GM18507 (cell line): Measurements from ENCODE around the gene NLGN1.

ENCODE experiments used
- DNase-seq: peaks from one replicate; pipeline ENCODE4 v3.0.0; 2011; ENCODE audit warnings: low read depth; ENCODE audit not compliant: insufficient read length; ENCODE audit errors: extremely low spot score
- FAIRE-seq: peaks from 2 replicates; lab custom pipeline; 2011; peaks lifted over from hg19 to GRCh38; lab: Jason Lieb, UNC

The NLGN1 gene

GRCh38 chr3:173865900-173866498 lies 468.5 kb downstream of the NLGN1 start:
- DNase-seq: no peak
- FAIRE-seq: no peak

GRCh38 chr3:173869766-173870165 lies 472.2 kb downstream of the NLGN1 start:
- FAIRE-seq: no peak
- no peak for DNase-seq

GRCh38 chr3:173870976-173871375 lies 473.4 kb downstream of the NLGN1 start:
- DNase-seq (no peak), FAIRE-seq (no peak)

- FAIRE-seq (no peak), DNase-seq (no peak)
Measured at GRCh38 chr3:173875790-173876189, 478.2 kb downstream of the NLGN1 start.

- no peak for FAIRE-seq
- DNase-seq: no peak
Measured at GRCh38 chr3:173876476-173876875, 478.9 kb downstream of the NLGN1 start.

- DNase-seq: no peak
- no peak for FAIRE-seq
Measured at GRCh38 chr3:173887888-173888287, 490.3 kb downstream of the NLGN1 start.

- FAIRE-seq: no peak
Measured at GRCh38 chr3:173889596-173889995, 492.1 kb downstream of the NLGN1 start.

GRCh38 chr3:173890091-173890490 lies 492.5 kb downstream of the NLGN1 start:
- DNase-seq (no peak), FAIRE-seq (no peak)

More at GRCh38 chr3:173889596-173889995, 492.1 kb downstream of the NLGN1 start:
- no peak for DNase-seq

- FAIRE-seq (no peak), DNase-seq (no peak)
Measured at GRCh38 chr3:173891272-173892100, 493.9 kb downstream of the NLGN1 start.

- FAIRE-seq: no peak
- DNase-seq: no peak
Measured at GRCh38 chr3:173892547-173892946, 495.0 kb downstream of the NLGN1 start.

- DNase-seq: no peak
- FAIRE-seq: no peak
Measured at GRCh38 chr3:173893066-173893465, 495.5 kb downstream of the NLGN1 start.

GRCh38 chr3:173893835-173894234 lies 496.3 kb downstream of the NLGN1 start:
- FAIRE-seq (no peak), DNase-seq (no peak)

- FAIRE-seq (no peak), DNase-seq (no peak)
Measured at GRCh38 chr3:173897631-173898030, 500.1 kb downstream of the NLGN1 start.

GRCh38 chr3:173901649-173902048 lies 504.1 kb downstream of the NLGN1 start:
- no peak for FAIRE-seq

GRCh38 chr3:173902401-173902800 lies 504.9 kb downstream of the NLGN1 start:
- DNase-seq (no peak), FAIRE-seq (no peak)

More at GRCh38 chr3:173901649-173902048, 504.1 kb downstream of the NLGN1 start:
- DNase-seq: no peak

- FAIRE-seq (no peak), DNase-seq (no peak)
Measured at GRCh38 chr3:173902871-173903270, 505.3 kb downstream of the NLGN1 start.

- DNase-seq (no peak), FAIRE-seq (no peak)
Measured at GRCh38 chr3:173905381-173905780, 507.8 kb downstream of the NLGN1 start.

- no peak for FAIRE-seq
- DNase-seq: no peak
Measured at GRCh38 chr3:173911446-173911845, 513.9 kb downstream of the NLGN1 start.

- no peak for FAIRE-seq
- DNase-seq: no peak
Measured at GRCh38 chr3:173912126-173912525, 514.6 kb downstream of the NLGN1 start.

GRCh38 chr3:173913397-173913796 lies 515.9 kb downstream of the NLGN1 start:
- DNase-seq (no peak), FAIRE-seq (no peak)

GRCh38 chr3:173913974-173914421 lies 516.5 kb downstream of the NLGN1 start:
- DNase-seq (no peak), FAIRE-seq (no peak)
